ENCODE data around the gene RIBC1.
"Not testable (repeated sequence)": the region's sequence is repeated elsewhere in the genome, so short reads cannot be mapped to it uniquely, and the experiment has no call there.

GRCh38 chrX:53420351-53420750 is 2.3 kb upstream of the RIBC1 start:
- TF ChIP-seq POLR2A (IDR thresholded peaks at IDR 0.05; ENCODE audit: low read depth); CTCF (IDR thresholded peaks at IDR 0.05); EP300 (IDR thresholded peaks at IDR 0.05); POLR2AphosphoS5 (IDR thresholded peaks at IDR 0.05): not testable (repeated sequence)
